Suppressor macrophage treated with lipopolysaccharide for 1 hour (primary cell): ENCODE measurements around the gene GPS1.

Experiments
- DNase-seq, 3 donors: peaks; one replicate each; pipeline ENCODE4 v3.0.0-alpha.2; 2020 to 2022

GPS1 gene

GRCh38 chr17:82106688-82107305, 55.1 kb downstream of the GPS1 start:
- DNase-seq = peak in 1 of 3 donors; percentile 8
